ENCODE measurements around the gene MAP3K7CL.

DNA sequence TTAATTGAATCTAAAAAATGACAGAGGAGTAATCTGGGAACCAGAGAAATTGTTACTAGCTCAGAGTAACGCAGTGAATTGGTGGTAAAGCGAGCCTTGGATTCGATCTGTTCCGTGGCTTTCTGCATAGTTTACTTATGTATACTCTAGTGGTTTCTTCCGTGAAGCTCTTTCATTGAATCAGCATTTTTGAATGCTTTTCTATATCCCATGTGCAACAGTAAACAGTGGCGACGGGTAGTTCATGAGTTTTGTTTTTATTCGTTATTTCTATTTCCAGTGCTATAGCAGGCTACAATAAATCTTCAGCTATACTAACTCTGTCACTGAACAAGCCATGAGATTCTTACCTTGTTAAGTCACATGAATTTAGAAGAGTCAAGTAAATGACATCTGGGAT is 14.5 kb upstream of the MAP3K7CL start:
- TF ChIP-seq, protein P1, sequence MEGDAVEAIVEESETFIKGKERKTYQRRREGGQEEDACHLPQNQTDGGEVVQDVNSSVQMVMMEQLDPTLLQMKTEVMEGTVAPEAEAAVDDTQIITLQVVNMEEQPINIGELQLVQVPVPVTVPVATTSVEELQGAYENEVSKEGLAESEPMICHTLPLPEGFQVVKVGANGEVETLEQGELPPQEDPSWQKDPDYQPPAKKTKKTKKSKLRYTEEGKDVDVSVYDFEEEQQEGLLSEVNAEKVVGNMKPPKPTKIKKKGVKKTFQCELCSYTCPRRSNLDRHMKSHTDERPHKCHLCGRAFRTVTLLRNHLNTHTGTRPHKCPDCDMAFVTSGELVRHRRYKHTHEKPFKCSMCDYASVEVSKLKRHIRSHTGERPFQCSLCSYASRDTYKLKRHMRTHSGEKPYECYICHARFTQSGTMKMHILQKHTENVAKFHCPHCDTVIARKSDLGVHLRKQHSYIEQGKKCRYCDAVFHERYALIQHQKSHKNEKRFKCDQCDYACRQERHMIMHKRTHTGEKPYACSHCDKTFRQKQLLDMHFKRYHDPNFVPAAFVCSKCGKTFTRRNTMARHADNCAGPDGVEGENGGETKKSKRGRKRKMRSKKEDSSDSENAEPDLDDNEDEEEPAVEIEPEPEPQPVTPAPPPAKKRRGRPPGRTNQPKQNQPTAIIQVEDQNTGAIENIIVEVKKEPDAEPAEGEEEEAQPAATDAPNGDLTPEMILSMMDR (IDR thresholded peaks at IDR 0.05; ENCODE audit: low read depth, low read length): no peak
- TF ChIP-seq EZH2phosphoT487 (IDR thresholded peaks at IDR 0.05; ENCODE audit: low read depth): no peak

Data from OCI-LY3 (cell line).